ENCODE measurements around the gene ACTR3.

The ACTR3 gene

DNA sequence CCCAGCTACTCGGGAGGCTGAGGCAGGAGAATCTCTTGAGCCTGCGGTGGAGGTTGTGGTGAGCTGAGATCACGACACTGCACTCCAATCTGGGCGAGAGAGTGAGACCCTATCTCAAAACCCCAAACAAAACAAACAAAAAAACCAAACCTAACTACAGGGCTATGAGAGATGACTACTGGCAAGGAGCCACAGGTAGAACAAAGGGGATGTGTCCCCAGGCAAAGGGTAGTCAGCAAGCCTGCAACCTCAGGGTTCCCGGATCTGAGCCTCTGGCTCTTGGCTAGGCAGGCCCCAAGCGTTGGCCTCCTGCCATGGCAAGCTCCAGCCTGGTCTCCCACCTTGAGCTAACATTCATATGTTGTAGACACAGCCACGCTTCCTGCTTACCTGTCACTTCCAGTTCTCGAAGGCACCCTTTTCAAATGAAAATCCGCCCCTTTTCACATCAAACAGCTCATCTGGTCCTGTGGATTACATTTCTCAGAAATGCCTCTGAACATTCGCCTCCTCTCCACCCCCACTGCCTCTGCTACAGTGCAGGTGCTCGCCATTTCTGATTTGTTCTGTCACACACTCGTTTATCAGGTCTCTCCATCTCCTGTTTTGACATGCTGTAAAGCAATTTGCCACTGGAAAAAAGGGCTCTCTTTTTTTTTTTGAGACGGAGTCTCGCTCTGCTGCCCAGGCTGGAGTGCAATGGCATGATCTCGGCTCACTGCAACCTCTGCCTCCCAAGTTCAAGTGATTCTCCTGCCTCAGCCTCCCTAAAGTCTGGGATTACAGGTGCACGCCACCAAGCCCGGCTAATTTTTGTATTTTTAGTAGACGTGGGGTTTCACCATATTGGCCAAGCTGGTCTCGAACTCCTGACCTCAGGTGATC lies 13.1 kb upstream of the ACTR3 start:
- DNase-seq (ENCODE audit: low read depth) = peak; percentile 51

DNA sequence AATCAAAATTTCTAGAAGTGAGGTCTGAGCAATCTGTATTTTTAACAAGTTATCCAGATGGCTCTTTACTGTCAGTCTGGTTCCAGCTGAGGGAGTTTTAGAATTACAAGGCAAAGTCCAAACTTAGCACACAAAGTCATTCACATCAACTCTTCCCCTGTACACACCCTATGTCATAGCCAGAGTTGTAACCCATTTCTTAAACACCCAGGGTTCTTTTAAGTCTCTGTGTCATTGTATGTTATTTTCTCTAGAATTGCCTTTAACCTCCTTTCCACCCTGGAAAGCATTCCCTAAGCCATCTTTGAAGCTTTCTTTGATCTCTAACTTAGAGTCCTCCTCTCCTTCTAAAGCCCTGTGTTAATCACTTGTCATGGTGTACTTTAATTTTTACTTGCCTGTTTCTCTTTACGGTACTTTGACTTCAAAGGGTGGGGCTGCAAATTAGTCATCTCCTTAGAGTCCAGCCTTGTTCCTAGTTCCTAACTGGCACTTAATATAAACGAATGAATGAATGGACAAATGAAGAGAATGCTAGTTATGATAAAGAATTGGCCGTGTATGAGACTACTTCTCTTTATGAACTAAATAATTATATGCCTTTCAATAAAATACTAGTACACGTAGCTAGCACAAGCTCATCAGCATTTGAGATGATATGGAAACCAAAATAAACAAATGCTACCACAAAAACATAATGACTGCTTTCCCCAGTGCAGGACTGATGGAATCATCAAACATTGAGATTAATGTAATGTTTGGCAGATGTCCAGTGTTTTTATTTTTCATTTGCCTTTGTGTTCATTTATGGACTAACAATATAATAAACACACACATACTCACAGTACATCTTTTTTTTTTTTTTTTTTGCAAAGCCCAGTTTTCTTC lies 11.9 kb upstream of the ACTR3 start:
- DNase-seq (ENCODE audit: low read depth) = no peak

DNA sequence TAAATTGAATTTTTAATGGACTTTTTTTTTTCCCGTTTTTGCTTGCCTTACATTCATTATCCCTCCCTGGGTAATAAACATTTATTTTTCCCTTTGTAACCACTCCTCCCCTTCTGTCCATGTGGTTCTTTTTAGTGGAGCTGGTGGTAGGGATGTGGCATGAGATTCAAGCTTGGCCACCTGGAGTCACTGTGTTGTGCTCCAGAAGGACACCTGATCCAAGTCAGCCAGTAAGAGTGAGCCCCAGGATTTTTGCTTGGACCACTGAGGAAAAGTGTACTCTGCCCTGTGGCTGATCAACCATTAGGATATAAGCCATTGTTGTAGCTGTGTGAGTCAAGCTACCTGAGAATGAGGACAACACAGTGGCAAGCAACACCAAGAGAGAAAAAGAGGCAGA lies 11.1 kb upstream of the ACTR3 start:
- no peak for DNase-seq (ENCODE audit: low read depth)

- no peak for DNase-seq (ENCODE audit: low read depth)
These were observed 10.4 kb upstream of the ACTR3 start for GRCh38 chr2:113879457-113879856.

DNA sequence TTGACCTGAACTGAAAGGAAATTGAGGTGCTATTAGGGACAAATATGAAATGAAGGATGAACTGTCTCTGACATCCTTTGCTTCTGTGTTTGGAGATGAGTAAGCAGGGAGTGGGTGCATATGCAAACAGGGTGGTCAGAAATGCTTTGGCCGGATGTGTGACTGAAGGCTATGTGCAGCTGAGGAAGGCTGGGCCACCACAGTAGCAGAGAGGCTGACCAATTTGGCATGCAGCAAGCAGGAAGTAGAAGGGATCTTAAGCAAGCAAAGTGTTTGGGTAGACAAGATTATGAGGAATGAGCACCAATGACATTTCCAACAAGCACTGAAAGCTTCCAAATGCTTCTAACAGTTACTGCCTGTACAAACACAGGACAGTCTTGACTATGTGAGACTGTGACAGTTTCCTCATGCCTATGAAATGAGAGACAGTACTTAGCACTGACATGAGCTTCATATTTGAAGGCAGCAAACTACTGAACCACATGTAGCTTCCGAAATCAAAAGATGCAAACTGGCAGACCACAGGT lies 3.3 kb upstream of the ACTR3 start:
- no peak for DNase-seq (ENCODE audit: low read depth)

GRCh38 chr2:113887009-113887792 lies 2.7 kb upstream of the ACTR3 start:
- no peak for DNase-seq (ENCODE audit: low read depth)

DNA sequence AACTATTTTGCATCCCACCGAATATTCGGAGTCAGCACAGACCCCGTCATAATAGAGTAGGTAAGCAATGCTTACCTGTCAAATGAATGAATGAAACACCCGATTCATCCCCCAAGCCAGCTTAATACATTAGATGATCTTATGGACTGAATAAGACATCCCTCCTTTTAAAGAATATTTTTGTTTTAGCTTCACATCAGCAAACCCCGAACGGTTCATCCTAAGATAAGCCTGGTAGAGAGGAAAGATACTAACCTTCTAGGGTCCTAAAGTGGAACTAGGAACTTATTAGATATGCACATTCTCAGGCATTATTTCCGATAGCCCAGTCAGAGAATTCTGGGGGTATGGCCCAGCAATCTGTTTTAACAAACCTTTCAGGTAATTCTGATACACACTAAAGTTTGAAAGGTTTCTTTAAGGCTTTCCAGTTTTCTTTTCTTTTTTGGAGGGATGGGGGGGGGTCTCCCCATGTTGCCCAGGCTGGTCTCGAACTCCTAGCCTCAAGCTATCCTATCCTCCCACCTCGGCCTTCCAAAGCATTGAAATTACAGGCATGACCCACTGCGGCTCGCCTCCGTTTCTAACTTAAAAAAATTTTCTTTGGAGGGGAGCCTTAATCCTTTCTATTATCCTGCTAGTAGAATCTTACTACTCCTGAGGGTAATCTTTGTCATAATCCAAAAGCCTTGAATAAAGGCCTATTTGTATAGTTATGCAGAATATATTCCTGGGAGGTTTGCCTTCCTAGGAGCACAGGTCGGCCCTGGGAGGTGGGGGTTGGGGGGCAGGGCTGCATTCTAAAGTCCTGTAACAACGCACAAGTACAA lies 1.0 kb upstream of the ACTR3 start:
- DNase-seq (ENCODE audit: low read depth) = no peak

GRCh38 chr2:113890253-113891235 lies 655 bp downstream of the ACTR3 start:
- peak; percentile 58 for DNase-seq (ENCODE audit: low read depth)

DNA sequence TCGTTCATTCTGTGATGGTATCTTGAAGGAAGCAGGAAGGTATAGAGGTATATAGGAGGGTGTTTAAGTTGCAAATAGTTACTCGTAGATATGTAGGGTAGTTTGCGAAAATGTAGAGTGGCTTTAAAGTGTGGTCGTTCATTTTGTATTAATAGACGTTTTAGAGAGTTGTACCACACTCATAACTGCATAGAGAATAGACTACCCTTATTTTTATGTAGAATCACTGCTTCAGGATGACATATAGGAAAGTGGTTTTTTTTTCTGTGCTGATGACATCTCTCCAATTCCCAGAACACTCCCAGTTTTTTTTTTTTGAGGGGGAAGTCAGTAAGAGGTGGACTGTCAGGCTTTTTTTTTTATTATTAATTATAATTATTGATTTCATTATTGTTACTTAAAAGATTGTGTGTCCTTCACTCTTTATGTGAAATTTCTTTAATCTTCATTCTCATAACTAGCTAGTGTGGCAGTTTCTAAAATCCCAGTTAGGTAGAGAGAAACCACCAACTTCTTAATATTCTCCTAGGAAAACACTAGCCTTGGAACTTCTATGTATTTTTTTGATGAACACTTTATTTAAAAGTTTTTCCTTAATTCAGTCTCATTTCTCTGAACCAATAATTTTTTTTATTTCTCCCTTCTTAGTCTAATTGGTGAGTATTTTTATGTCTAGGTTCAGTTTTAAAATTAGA lies 1.5 kb downstream of the ACTR3 start:
- no peak for DNase-seq (ENCODE audit: low read depth)

- no peak for DNase-seq (ENCODE audit: low read depth)
These were observed 2.3 kb downstream of the ACTR3 start for GRCh38 chr2:113892004-113892710.

GRCh38 chr2:113894156-113894743 lies 4.4 kb downstream of the ACTR3 start:
- DNase-seq (ENCODE audit: low read depth) = no peak

DNA sequence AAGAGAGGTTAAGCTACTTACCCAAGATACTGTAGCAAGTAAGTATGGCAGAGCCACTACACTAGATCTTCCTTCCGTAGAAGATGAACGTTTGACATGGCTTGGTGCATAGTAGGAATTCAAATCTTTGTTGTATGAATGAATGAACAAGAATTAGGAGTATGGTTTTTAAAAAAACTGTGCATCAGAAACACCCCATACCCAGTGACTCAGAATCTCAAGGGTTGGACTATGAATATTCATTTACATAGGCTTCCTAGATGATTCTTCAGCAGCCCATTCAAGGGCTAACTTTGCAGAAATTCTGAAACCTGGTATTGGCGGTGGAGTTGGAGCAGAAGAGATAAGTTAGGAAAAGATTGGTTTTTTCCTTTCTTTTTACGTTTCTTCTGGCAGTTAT lies 5.4 kb downstream of the ACTR3 start:
- no peak for DNase-seq (ENCODE audit: low read depth)

GRCh38 chr2:113895819-113896563 lies 6.1 kb downstream of the ACTR3 start:
- no peak for DNase-seq (ENCODE audit: low read depth)

DNA sequence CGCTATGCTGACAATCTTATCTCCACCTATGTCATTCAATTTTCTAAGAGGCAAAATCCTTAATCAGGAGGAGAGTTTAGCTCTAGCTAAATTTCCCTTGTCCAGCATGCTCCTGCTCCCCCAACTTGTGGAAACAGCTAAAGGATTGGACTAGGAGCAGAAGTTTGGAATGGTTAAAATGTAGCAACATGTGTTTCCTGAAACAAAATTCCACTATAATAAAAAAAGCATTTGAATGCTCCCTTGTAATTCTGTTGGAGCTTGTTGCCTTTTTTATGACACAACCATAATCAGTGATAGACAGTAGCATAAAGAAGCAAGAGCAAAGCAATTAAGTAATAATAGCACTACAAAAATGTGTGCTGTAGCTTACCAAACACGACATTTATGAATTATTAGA lies 6.9 kb downstream of the ACTR3 start:
- DNase-seq (ENCODE audit: low read depth) = no peak

- DNase-seq (ENCODE audit: low read depth) = no peak
These were observed 8.2 kb downstream of the ACTR3 start for GRCh38 chr2:113898081-113898480.

GRCh38 chr2:113899166-113899565 lies 9.3 kb downstream of the ACTR3 start:
- DNase-seq (ENCODE audit: low read depth) = no peak

DNA sequence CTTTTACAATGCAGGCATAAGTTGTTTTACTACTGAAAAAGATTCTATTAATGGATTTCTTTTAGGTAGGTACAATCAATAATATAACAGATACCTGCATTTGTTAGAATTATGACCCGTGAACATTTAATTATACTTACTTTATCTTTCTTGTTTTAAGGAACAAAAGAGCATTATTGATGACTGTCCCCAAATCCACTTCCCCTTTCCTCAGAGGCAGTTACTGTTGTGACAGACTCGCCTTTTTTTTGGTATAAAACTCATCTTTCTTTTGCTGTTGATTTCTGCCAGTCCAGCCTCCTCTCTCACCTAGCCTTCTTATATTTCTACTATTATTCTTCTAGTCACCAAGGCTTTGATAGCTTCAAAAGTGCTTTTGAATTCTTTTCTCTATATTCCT lies 12.1 kb downstream of the ACTR3 start:
- no peak for DNase-seq (ENCODE audit: low read depth)

All from activated T-helper 1 cell treated with Interleukin-2 at 50 U/mL for 16 hours (primary cell).